Coronary artery (tissue), 2 donors: ENCODE measurements around the gene SHE.

Experiments used
- DNase-seq: peaks from one replicate; pipeline ENCODE4 v3.0.0-alpha.2; 2017; ENCODE audit warnings: low spot score
- H3K27ac ChIP-seq, 2 donors: fragments of 200-600 bp; sonication (generic); one replicate each; pipeline ENCODE4 v1.5.1; 2016 to 2019
- H3K4me3 ChIP-seq: fragments of 200-600 bp; sonication (generic); 2 replicates; pipeline ENCODE4 v1.5.1; 2016; ENCODE audit warnings: mild to moderate bottlenecking, moderate library complexity
- CTCF ChIP-seq: fragments of 200-600 bp; sonication (generic); IDR thresholded peaks from one replicate; pipeline ENCODE4 v1.5.1; 2019; ENCODE audit warnings: antibody characterized with exemption

Gene SHE

DNA sequence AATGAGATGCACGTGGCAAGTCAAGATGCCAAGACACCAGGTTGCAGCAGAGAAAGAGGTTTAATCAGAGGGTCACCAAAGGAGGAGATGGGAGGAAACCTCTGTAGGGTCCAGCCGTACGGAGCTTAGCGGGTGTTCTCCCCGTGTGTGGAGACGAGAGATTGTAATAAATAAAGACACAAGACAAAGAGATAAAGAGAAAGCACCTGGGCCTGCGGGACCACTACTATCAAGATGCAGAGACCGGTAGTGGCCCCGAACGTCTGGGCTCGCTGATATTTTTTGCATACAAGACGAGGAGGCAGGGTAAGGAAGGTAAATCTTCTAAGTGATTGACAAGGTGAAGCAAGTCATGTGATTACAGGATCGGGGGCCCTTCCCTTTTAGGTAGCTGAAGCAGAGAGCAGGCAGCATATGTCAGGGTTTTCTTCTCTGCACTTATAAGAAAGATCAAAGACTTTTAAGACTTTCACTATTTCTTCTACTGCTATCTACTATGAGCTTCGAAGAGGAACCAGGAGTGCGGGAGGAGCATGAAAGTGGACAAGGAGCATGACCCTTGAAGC is 41.4 kb downstream of the SHE start:
- no peak overlapping the region for H3K27ac ChIP-seq
- TF ChIP-seq CTCF = no peak
- no peak overlapping the region for H3K4me3 ChIP-seq
- DNase-seq = peak; percentile 58

DNA sequence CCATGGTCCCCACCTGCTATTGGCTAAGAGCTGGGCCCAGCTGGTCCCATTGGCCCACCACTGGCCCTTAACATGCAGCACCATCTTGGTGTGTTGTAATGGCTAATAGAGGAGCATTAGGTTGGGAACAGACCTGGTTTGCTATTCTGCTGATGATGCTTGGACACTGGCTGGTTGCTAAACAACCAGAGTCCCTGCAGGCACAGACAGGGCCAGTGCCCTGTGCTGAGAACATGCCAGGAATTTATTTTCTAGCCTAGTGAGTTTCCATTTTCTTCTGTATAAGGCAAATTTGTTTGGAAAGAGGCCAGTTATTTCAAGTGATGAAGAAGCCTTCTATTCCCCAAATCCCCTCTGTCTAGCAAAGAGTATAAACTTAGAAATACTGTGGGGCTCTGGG is 43.1 kb downstream of the SHE start:
- DNase-seq = no peak
- no peak for TF ChIP-seq CTCF
- no peak overlapping the region for H3K27ac ChIP-seq
- no peak overlapping the region for H3K4me3 ChIP-seq

GRCh38 chr1:154456631-154457030 is 45.6 kb downstream of the SHE start:
- no peak overlapping the region for H3K4me3 ChIP-seq
- DNase-seq = no peak
- H3K27ac ChIP-seq = no peak overlapping the region
- TF ChIP-seq CTCF = no peak

DNA sequence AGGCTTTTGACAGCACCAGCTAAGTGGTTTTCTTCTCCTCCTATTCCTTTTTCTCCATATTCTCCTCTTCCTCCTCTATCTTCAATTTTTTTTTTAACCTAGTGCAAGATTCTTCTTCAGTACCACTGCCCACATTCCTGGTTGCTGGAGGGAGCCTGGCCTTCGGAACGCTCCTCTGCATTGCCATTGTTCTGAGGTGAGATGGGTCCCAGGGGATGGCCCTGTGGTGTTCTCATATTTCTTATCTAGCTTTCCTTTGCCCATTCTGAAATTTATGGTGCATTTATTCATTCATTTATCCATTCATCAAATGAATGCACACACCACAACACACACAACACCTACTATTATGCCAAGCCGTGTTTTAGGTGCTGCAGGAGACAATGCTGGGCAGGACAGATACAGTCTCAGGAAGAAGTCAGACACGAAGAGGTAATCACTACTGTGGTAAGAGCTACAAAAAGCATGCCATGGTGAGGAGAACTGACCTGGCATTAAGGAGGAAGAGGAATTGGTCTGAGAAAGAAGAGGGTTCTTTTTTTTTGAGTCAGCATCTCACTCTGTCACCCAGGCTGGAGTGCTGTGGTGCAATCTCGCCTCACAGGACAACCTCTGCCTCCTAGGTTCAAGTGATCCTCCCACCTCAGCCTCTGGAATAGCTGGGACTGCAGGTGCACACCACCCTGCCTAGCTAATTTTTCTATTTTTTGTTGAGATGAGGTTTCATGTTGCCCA is 47.7 kb downstream of the SHE start:
- TF ChIP-seq CTCF = no peak
- no peak for DNase-seq
- Histone ChIP-seq H3K4me3 (no peak overlapping the region), H3K27ac (no peak overlapping the region)

DNA sequence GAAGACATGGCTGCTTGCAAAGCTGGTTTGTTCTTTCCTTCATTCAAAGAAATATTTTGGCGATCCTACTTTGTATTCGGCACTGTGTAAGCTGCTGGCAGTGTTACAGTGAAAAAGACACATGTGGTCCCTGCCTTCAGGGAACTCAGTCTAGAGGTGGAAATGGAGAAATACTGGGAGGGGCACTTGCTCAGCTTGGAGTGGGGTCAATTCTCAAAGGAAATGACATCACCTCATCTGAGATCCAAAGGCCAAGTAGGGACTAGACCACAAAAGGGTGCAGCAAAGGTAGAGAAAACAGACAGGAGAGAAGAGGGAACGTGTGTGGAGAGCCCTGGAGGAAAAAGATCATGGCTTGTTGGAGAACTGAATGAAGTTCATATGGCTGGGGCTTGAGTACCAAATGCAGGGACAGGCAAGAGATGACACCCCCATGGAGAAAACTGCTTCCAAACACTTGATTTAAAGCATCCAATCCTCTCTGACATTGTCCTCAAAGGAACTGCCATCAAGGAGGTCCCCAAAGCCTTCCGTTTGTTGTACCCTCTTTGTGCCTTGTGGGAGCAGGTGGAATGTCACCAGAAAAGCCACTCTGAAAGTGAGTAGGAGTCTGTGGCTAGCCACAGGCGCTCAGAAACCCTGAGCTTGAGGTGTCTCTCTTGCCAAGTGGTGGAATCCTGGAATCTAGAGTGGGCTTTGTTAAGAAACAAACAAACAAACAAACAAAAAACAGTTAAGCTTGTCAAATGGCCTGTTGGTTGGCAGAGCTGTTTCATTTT is 48.4 kb downstream of the SHE start:
- no peak for TF ChIP-seq CTCF
- H3K4me3 ChIP-seq = no peak overlapping the region
- no peak for DNase-seq
- H3K27ac ChIP-seq = peak overlapping the region in 1 of 2 donors; percentile 45

- Histone ChIP-seq H3K27ac (peak overlapping the region in 1 of 2 donors; percentile 45), H3K4me3 (no peak overlapping the region)
- DNase-seq = no peak
- no peak for TF ChIP-seq CTCF
Observed at GRCh38 chr1:154453161-154453560, 49.1 kb downstream of the SHE start.
